Hindlimb muscle (tissue), 1 donor: Measurements from ENCODE around the gene KIAA1671. TPM values are rescaled to one million over a fixed set of nuclear protein-coding genes. Genes with fewer than 3 reads are reported as not detected.

ENCODE experiments used
- DNase-seq: peaks from one replicate; pipeline ENCODE4 v3.0.0-alpha.2; 2013
- polyA plus RNA-seq: library from polyadenylated mRNA; unstranded; fragments of 120-200 nt; gene quantifications from one replicate; pipeline ENCODE4 v1.2.1, GENCODE V29; 2013; ENCODE audit not compliant: insufficient read length

KIAA1671 gene
- polyA plus RNA-seq, 1 donor, result 43.3 TPM

- no peak for DNase-seq
Measured at GRCh38 chr22:24952837-24953383, 394 bp downstream of the KIAA1671 start.

GRCh38 chr22:24953384-24954113 lies 1.0 kb downstream of the KIAA1671 start:
- DNase-seq, result no peak

GRCh38 chr22:24954114-24954463 lies 1.6 kb downstream of the KIAA1671 start:
- no peak for DNase-seq

GRCh38 chr22:24954856-24955255 lies 2.3 kb downstream of the KIAA1671 start:
- no peak for DNase-seq

- DNase-seq, result no peak
Measured at GRCh38 chr22:24957043-24957442, 4.5 kb downstream of the KIAA1671 start.

- DNase-seq, result no peak
Measured at GRCh38 chr22:24961217-24961844, 8.8 kb downstream of the KIAA1671 start.

GRCh38 chr22:24962094-24962493 lies 9.6 kb downstream of the KIAA1671 start:
- no peak for DNase-seq

- no peak for DNase-seq
Measured at GRCh38 chr22:24962835-24963234, 10.3 kb downstream of the KIAA1671 start.

- DNase-seq, result no peak
Measured at GRCh38 chr22:24964441-24964840, 11.9 kb downstream of the KIAA1671 start.

GRCh38 chr22:24965822-24966626 lies 13.5 kb downstream of the KIAA1671 start:
- DNase-seq, result no peak

GRCh38 chr22:24968066-24968561 lies 15.6 kb downstream of the KIAA1671 start:
- DNase-seq, result no peak

- DNase-seq, result no peak
Measured at GRCh38 chr22:24969560-24970301, 17.2 kb downstream of the KIAA1671 start.

GRCh38 chr22:24972369-24972768 lies 19.9 kb downstream of the KIAA1671 start:
- no peak for DNase-seq

GRCh38 chr22:24973872-24974271 lies 21.4 kb downstream of the KIAA1671 start:
- DNase-seq, result no peak

- no peak for DNase-seq
Measured at GRCh38 chr22:24975125-24975640, 22.7 kb downstream of the KIAA1671 start.

- no peak for DNase-seq
Measured at GRCh38 chr22:24975813-24976341, 23.4 kb downstream of the KIAA1671 start.

GRCh38 chr22:24976442-24977218 lies 24.1 kb downstream of the KIAA1671 start:
- DNase-seq, result no peak

GRCh38 chr22:24977370-24978221 lies 25.1 kb downstream of the KIAA1671 start:
- peak; percentile 61 for DNase-seq

- no peak for DNase-seq
Measured at GRCh38 chr22:24978308-24978707, 25.8 kb downstream of the KIAA1671 start.

- DNase-seq, result no peak
Measured at GRCh38 chr22:24981066-24981465, 28.6 kb downstream of the KIAA1671 start.
